GM19193 (cell line): ENCODE results near the gene PLEK.

Source experiments
- POLR2A ChIP-seq: IDR thresholded peaks from 4 replicates; pipeline ENCODE4 v1.6.1; 2011; ENCODE audit not compliant: insufficient read depth, insufficient read length; ENCODE audit errors: extremely low read depth

The PLEK gene, protein sequence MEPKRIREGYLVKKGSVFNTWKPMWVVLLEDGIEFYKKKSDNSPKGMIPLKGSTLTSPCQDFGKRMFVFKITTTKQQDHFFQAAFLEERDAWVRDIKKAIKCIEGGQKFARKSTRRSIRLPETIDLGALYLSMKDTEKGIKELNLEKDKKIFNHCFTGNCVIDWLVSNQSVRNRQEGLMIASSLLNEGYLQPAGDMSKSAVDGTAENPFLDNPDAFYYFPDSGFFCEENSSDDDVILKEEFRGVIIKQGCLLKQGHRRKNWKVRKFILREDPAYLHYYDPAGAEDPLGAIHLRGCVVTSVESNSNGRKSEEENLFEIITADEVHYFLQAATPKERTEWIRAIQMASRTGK

DNA sequence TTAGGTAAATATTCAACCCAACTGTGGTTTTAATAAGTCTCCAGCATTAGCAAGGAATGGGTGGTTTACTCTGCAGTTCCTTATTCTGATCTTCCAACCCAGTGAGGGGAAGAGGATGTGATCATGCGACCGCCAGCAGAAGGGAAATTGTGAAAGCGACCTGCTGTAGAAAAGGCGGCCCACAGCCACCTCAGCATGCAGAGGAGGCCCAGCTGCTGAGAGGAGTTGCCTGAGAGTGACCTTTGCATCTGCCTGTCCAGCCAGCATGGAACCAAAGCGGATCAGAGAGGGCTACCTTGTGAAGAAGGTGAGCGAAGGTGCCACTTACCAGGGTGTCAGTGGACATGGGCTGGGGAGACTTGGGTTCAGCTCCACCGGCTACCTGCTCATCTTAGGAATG is at the start of gene PLEK:
Gene PLEK (plus strand): TSS at position 196 of the 400 bp plus-strand sequence. CDS start 70 bp downstream, at position 266.
- TF ChIP-seq POLR2A: peak; percentile 90

GRCh38 chr2:68316111-68316510 is 49.0 kb upstream of the PLEK start:
- TF ChIP-seq POLR2A: no peak

- TF ChIP-seq POLR2A: no peak
Observed at GRCh38 chr2:68317971-68318913, 46.8 kb upstream of the PLEK start.

GRCh38 chr2:68318914-68319397 is 46.1 kb upstream of the PLEK start:
- TF ChIP-seq POLR2A: no peak

DNA sequence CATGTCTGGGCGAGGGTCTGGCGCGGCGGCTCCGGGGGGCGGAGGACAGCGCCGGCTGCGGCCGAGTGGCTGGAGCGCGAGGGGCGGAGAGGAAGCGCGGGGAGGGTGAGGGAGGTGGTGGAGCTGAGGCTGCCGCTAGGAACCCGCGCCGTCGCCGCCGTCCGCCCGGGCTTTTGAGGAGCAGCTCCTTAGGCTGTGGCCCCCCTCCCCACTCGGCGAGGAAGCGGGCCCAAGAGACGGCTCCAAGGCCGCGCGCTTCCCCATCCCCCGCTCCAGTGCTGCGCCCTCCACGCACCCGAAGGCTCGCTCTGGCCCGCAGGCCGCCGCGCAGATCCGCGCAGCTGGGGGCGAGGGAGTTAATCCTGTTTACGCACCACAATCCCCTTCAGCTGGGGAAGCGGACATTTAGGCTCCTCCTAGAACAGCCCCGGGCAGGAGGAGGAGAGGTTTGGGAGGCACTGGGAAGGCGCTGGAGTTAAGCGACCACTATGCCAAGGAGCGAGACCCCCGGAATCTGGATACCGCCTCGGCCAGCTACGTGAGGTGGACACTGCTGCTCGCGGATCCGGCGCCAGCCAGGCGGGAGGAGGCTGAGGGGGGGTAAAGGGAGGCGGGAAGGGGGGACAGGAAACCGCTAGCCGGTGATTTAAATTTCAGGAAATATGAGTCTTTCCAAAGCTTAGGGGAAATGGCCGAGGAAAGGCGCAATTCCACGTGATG is 45.5 kb upstream of the PLEK start, which contains the start of gene CNRIP1:
Gene CNRIP1 (minus strand): TSS at position 552 of the 720 bp plus-strand sequence. CDS start 549 bp downstream, at position 3.
- no peak for TF ChIP-seq POLR2A

GRCh38 chr2:68320118-68320641 is 44.9 kb upstream of the PLEK start:
- no peak for TF ChIP-seq POLR2A

DNA sequence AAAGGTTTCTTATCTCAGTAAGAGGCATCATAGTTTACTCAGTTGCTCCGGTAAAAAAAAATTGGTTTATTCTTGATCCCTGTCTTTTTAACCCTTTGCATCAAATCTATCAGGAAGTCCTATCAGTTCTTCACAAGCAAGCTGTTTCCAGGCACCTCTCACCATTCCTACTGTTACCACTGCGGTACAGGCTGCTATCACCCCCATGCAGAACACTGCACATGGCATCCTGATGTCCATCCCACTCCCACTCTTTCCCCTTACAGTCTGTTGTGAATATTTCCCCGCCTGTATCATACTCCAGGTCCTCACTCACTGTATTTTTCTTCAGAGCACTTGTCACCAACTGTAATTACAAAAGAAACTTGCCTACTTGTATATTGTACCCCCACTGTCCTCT is 40.0 kb upstream of the PLEK start:
- no peak for TF ChIP-seq POLR2A

DNA sequence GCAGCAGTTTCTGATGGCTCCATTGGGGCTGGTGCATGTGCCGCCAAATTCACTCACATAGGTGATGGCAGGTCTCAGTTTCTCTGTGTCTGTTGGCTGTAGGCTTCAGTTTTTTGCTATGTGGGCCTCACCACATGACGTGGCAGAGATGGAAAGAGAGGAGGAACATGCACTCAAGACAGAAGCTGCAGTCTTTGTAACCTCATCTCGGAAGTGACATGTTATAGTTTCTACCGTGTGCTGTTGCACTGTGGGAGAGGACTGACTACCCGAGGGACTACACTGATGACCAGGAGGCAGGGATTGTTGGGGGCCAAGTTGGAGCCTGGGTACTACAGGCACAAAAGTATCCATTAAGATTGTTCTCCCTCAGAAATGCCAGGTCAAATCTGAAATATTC is 36.2 kb upstream of the PLEK start:
- TF ChIP-seq POLR2A: no peak

- TF ChIP-seq POLR2A: no peak
Observed at GRCh38 chr2:68330691-68331090, 34.4 kb upstream of the PLEK start.

- no peak for TF ChIP-seq POLR2A
Observed at GRCh38 chr2:68333009-68333408, 32.1 kb upstream of the PLEK start.

DNA sequence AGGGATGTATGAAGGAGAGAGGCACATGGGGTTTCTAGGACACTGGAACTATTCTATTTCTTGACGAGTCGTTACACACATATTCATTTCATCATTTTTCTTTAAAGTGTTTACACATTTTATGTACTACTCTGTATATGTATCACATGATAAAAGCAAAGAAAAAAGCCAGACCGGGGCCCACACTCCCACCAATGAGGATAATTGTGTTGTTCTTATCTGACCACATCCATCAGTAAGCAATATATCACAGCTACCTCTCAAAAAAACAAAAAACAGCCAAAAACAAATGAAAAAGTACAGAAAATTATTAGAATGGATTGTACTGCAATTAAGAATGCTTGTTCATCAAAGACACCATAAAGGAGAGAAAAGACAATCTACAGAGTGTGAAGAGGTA is 31.2 kb upstream of the PLEK start:
- TF ChIP-seq POLR2A: no peak

- TF ChIP-seq POLR2A: no peak
Observed at GRCh38 chr2:68336192-68336591, 28.9 kb upstream of the PLEK start.

GRCh38 chr2:68340226-68341061 is 24.6 kb upstream of the PLEK start:
- TF ChIP-seq POLR2A: no peak

DNA sequence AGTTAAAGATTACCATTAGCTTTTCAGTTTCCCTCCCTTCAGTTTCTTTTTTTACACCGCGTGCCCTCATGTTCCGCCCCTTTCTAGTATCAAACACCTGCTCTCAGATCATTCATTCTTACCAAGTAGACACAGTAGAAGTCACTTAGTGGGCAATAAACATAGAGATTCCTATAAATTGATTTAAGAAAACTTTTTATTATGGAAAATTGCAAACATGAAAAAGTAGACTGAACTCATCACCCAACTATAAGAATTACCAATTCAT is 24.1 kb upstream of the PLEK start:
- TF ChIP-seq POLR2A: no peak

DNA sequence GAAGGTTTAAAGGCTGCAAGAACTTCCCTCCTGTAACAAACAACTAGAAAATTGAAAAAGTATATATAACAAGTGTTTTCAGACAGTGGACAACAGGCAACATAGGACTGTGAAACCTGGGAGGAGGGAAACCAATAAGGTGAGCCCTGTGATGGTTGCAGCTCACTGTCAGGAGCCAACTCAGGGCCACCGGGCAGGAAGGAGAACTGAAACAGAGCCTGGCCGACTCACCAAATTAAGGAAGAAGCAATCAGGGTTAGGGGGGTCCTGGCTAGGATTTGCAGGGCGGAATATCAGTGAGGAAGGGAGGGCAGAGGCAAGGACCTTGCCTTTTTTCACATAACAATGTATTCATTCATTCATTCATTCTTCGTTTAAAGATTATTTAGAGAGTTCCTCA is 23.5 kb upstream of the PLEK start:
- TF ChIP-seq POLR2A: no peak

GRCh38 chr2:68342470-68342869 is 22.6 kb upstream of the PLEK start:
- TF ChIP-seq POLR2A: no peak
